OCI-LY7 (cell line): ENCODE measurements around the gene NALCN.

ENCODE experiments used
- CTCF ChIP-seq: fragments of 200-600 bp; sonication (generic); conservative IDR thresholded peaks from 2 replicates; pipeline ENCODE4 v1.5.1; 2014; ENCODE audit warnings: mild to moderate bottlenecking, antibody characterized with exemption, low read length, moderate library complexity, mixed read lengths
- EZH2phosphoT487 ChIP-seq: fragments of 200-600 bp; sonication (generic); IDR thresholded peaks from 2 replicates; pipeline ENCODE4 v1.6.1; 2018; ENCODE audit warnings: low read depth, borderline replicate concordance, mild to moderate bottlenecking, mixed run types, antibody characterized with exemption, low read length, moderate library complexity, mixed read lengths

GRCh38 chr13:101283782-101284181, 132.5 kb downstream of the NALCN start:
- TF ChIP-seq CTCF (no peak), EZH2phosphoT487 (no peak)
